8988T (cell line): ENCODE measurements around the gene ZNF574.
A peak's percentile ranks its signal among the peaks of the same experiment; 100 is the strongest.
"Not testable (repeated sequence)": the region's sequence is repeated elsewhere in the genome, so short reads cannot be mapped to it uniquely, and the experiment has no call there.

ENCODE experiments used
- DNase-seq: peaks from one replicate; pipeline ENCODE4 v3.0.0; 2011

The ZNF574 gene, protein sequence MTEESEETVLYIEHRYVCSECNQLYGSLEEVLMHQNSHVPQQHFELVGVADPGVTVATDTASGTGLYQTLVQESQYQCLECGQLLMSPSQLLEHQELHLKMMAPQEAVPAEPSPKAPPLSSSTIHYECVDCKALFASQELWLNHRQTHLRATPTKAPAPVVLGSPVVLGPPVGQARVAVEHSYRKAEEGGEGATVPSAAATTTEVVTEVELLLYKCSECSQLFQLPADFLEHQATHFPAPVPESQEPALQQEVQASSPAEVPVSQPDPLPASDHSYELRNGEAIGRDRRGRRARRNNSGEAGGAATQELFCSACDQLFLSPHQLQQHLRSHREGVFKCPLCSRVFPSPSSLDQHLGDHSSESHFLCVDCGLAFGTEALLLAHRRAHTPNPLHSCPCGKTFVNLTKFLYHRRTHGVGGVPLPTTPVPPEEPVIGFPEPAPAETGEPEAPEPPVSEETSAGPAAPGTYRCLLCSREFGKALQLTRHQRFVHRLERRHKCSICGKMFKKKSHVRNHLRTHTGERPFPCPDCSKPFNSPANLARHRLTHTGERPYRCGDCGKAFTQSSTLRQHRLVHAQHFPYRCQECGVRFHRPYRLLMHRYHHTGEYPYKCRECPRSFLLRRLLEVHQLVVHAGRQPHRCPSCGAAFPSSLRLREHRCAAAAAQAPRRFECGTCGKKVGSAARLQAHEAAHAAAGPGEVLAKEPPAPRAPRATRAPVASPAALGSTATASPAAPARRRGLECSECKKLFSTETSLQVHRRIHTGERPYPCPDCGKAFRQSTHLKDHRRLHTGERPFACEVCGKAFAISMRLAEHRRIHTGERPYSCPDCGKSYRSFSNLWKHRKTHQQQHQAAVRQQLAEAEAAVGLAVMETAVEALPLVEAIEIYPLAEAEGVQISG

DNA sequence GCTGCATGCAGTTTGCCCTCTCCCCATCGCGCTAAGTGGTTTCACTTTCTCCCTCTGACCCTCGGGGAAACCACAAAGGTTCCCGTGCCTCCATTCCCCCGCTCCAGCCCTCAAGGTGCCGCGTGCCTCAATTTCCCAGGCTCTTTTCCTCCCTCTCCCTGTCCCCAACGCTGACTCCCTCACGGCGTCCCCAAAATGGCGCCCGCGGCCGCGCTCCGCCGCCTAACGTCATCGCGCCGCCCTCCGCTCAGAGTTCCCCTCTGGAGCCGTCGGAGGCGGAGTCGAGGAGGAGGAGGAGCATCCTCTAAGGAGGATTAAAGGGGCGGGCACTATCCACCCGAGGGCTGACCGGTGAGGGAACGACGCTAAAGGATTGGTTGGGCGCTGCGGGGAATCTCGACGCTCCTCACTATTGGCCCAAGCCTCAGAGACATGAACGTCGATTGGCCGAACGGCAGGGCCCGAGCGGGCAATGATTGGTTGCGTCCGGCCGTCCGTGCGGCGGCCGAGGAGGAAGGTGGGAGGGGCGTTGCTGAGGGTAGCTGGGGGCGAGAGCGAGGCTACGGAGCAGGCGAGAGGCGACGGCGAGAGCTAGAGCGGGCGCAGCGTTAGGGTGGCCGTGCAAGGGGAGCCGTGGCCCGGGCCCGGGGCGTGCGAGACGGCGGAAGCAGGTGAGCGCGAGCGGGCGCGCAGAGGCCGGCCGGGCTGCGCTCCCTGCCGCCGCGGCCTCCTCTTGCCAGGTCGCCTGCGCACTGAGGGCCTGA, at the start of gene ZNF574:
ZNF574 (plus strand) TSS at position 551 of the 764 bp plus-strand sequence. CDS start 2,441 bp downstream, outside the sequence.
- peak; percentile 84 for DNase-seq

DNA sequence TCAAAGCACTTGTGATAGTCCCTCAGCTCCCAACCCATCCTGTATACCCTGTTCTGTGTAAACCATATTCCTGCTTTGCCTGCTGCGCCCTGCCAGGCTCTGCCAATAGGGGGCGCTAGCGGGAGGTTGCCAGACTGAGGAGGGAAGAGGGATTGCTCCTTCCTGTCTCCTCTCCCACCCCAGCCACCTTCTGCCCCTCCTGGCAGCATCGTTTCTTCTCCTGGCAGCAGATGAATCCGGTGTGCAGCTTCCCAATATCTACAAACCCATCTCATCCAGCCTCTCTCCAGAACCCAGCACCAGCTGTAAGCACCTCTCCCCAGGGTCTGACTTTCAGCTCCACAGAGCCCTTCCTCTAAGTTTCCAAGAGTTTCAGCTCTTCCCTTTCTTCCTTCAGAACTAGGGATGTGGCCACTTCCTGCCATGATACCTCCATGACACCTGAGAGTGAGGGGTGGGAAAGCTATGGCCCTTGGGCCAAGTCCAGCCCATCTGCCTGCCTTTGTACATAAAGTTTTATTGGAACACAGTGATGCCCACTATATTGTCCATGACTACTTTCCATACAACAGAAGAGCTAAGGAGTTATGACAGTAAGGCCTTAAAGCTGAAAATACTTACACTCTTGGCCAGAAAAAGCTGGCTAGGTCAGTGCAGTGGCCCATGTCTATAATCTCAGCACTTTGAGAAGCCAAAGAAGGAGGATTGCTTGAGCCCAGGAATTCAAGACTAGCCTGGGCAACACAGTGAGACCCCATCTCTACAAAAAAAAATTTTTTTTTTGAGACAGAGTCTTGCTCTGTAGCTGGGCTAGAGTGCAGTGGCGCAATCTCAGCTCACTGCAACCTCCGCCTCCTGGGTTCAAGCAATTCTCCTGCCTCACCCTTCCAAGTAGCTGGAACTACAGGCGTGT, 47.4 kb upstream of the ZNF574 start:
- no peak for DNase-seq

DNA sequence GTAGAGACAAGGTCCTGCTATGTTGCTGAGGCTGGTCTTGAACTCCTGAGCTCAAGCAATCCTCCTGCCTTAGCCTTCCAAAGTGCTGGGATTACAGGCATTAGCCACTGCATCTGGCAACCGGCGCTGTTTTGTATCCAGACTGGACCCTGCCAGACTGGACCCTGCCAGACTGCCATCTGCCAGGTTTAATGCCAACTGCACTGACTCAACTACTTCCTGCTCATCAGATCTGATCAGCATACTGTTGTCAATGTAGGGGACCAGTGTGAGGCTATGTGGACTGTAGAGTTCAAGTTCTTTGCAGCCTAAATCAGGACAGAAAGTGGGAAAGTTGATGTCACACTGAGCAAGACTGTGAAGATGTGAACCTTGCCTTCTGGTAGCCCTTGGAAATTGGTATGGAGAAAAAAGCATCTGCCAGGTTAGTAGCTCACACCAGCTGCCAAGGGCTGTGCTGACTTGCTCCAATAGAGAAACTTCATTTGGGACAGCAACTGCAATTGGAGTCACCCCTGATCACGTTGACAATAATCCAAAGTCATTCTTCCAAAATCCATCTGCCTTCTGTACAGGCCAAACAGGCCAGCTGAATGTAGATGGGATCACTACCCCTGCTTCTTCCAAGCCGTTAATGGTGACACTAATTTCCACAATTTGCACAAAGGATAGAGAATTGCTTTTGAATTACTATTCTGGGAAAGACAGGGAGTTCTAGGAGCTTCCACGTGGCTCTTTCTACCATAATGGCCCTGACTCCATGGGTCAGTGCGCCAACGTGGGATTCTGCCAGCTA, 45.1 kb upstream of the ZNF574 start:
- DNase-seq, result no peak

DNA sequence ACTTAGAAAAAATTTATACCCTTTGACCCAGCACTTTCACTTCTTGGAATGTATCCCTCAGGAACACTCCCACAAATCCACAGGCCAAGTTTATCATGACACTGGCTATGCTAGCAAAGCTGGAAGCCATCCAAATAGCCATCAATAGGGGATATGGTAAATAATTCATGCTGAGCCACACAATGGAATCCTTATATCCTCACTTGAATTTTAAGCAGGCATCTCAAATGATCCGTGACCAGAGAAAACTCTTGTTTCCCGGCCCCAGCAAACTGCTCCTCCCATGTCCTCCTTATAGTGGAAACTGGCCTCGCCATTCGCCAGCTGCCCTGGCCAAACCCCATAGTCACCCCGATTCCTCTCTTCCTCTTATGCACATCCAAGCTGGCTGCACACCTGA, 43.5 kb upstream of the ZNF574 start:
- DNase-seq, result no peak

DNA sequence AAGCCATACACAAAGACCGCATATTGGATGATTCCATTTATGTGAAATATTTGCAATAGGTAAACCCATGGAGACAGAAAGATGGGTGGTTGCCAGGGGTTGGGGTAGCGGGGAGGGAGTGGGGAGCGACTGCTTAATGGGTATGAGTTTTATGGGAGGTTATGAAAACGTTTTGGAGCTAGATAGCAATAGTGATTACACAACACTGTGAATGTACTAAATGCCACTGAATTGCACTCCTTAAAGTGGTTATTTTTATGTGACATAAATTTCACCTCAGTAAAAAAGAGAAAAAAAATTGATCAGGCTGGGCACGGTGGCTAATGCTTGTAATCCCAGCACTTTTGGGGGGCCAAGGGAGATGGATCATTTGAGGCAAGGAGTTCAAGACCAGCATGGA, 42.6 kb upstream of the ZNF574 start:
- no peak for DNase-seq

DNA sequence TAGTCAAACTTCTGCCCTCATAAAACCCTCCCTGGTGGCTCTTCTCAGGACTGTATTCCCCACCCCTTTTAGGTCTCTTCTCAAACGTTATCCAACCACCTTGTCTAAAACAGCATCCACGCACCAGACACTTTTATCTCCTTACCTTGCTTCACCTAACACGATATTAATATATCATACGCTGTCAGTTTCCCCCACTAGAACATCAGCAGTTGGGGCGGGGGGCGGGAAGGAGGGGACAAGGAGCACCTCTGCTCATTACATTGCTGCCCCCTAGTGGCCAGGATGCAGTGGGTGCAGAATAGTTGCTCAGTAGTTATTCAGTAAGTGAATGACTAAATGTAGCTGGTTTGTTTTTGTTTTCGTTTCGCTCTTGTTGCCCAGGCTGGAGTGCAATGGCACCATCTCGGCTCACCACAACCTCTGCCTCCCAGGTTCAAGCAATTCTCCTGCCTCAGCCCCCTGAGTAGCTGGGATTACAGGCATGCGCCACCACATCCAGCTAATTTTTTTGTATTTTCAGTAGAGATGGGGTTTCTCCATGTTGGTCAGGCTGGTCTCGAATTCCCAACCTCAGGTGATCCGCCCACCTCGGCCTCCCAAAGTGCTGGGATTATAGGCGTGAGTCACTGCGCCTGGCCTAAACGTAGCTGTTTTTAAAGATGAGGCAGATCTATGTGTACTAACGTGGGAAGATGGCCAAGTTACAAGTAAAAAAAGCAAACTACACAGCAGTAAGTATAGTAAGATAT, 41.1 kb upstream of the ZNF574 start:
- peak; percentile 52 for DNase-seq

DNA sequence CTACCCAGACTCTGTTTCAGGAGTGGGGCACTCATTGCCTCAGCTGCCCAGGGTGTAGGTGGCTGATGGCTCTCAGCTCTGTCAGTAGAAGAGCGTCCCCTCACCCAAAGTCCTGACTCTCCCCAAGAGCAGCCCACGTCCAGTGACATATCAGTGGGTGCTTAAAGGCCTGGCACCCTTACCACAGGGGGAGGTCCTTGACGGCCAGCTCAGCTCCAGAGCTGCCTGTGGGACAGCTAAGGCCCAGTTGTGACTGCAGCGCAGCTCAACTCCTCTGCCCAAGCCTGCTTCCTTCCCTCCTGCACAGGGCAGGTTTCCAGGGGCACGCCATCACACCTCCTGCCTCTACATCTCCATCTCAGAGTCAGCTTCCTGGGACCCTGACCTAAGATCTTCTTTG, 38.3 kb upstream of the ZNF574 start:
- no peak for DNase-seq

DNA sequence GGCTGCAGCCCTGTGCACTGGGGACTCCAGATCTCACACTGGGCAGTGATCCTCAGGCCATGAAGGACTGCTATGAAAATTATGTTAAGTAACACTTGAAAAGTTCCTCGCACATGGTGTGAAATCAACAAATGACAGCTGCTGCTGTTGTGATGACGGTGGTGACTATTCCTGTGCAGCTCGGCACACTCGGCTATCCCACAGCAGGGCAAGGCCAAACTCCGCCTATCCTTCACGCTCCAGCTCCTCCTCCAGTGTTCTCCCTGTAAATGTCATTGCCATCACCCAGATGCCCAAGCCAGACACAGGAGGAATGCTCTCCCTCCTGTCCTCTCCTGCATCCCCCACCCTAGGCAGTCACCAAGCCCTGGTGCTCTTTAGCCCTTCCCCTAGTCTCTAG, 37.3 kb upstream of the ZNF574 start:
- no peak for DNase-seq

DNA sequence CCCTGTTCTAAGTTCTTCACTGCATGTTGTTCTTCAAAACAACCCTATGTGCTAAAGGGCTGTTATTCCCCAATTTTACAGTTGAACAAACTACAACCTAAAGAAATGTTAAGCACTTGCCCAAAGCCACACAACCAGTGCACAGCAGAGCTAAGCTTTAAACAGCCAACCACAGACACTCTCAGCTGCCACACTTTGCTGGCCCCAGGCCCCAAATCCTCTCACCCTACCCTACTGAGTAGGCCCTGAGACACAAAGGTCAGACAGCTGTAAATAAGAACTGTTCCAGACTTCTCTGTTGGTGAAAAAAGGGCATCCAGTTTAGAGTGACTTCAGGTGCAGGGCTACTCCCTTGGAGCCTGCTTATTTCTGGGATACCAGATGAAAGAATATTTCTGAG, 35.9 kb upstream of the ZNF574 start:
- DNase-seq, result no peak

DNA sequence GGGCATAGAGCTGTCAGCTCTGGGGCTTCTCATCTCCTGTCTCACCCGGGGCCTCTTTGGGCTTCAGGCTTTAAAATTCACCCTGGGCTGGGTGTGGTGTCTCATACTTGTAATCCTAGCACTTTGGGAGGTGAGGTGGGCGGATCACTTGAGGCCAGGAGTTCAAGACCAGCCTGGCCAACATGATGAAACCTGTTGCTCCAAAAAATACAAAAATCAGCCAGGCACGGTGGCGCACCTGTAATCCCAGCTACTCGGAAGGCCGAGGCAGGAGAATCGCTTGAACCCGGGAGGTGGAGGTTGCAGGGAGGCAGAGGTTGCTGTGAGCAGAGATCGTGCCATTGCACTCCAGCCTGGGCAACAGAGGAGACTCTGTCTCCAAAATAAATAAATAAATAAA, 35.5 kb upstream of the ZNF574 start:
- DNase-seq, result not testable (repeated sequence)

DNA sequence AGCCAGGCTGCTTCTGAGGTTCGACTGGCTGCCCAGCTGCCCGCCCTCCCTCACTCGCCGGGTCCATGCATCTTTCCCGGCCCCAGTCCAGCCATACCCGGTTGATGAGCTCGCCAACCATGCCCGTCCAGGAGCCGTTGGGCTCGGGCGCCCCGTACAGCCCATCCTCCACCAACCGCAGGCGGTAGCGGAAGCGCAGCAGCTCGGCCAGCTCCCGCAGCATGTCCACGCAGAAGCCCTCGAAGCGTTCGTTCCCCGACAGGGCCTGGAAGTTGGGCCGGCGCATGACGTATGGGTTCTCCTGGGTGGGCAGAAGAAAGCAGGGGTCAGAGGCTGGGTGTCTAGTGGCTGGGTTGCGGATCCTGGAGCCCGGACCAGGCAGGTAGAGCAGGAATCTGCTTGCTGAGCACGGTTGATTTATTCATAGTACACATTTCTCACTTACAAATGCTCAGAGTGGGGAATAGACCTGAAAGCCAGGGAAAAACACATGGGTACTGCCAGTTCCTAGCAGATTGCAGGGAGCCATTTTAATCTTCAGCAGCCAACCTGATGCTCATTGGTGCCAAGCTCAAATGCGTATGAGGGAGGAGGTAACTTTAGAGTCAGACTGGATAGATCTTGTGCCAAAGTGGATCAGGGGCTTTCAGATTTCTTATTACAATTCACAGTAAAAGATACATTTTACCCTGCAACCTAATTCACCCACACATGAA, 33.4 kb upstream of the ZNF574 start:
- DNase-seq, result no peak

DNA sequence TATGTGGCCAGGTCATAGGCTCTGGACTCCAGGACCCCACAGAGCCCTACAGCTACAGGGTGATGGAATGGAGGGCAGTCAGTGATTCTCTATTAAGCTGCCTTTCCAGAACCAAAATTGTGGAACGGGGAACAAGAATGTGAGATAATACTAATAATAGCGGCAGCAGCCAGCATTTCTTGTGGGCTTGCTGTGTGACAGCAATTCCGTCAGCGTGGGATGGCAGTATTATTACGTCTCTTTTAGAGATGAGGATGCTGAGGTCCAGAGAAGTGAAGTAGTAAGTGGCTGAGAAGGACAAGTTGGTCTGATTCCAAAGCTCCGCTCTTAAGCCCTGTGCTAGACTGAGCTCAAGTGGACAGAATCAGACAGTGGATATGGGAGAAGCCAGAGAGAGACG, 30.4 kb upstream of the ZNF574 start:
- no peak for DNase-seq

DNA sequence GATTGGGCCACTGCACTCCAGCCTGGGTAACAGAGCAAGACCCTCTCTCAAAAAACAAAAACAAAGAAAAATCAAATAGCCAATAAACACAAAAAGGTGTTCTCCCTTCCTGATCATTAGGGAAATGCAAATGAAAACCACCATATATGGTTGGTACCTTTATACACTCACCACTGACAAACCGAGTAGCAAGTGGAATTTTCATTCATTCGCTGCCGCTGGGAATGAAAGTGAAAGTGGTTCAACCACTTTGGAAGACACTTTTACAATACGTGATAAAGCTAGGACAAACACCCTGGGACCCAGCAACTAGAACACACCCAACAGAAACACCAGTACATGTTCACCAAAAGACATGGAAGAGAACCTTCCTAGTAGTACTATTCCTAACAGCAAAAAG, 27.0 kb upstream of the ZNF574 start:
- DNase-seq, result no peak

DNA sequence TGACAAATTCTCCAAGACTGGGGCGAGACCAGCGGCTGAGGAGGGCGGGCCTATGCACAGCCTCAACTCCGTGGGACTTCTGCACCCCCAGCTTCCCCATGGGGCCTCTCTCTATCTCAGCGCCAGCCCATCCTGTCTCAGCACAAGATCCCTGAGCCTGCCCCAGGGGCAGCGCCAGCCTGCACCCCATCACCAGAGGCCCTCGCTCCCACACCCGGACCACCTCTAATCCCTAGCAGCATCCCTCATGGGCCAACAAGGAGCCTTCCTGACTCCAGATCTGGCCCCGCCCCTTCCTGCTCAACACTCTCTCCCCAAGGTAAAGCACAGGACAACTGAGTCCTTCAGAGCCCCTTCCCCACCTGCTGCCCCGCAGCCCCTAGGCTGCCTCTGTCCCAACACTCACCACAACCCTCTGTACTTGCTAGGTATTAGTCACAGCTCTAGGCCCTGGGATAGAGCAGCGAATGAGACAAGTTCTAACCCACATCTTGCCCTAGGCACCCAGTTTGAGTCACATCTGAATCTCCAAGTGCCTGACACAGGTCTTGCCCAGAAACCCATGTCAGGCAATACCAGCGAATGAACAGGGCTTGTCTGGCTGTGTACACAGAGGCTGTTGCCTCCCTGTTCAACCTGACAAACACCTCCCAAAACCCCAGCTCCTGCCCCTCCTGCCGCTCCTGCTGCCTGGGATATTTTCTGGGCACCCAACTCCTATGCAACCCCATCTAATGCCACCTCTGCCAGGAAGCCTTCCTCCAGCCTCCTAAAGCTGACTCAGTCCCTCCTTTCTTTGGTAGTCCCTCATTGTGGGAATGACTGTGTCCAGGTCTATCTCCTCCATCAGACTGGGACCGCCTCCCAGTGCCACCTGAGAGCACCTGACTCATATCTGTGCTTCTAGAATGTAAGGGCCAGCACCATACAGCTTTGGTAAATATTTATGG, 24.5 kb upstream of the ZNF574 start:
- no peak for DNase-seq

DNA sequence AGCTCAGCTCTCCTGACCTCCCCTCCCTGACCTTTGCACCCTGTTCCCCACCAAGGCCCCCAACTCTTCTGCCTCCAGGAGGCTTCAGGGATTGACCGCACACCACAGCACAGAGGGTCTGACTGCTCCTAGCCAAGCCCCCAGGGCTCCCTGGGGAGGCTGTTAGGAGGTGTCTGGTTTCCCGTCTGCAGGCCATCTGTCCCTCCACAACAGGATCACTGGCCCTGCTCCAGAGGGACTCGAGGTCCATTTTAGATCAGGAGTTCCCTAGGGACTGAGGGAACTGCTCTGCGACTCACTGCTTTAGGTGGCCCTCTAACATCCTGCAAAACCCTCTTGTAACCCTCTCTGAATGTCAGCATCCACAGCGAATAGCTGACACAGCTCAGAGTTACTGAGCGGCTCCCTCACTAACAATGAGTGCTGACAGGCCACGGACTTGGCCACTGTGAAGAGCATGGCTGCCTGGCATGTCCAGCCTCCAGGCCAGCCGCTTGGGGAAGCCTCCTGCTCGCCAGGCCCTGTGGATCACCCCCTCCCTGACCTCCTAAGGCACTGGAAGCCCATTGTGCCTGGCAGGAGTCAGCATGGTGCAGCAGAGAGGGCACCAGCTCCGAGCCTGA, 23.6 kb upstream of the ZNF574 start:
- DNase-seq, result no peak

DNA sequence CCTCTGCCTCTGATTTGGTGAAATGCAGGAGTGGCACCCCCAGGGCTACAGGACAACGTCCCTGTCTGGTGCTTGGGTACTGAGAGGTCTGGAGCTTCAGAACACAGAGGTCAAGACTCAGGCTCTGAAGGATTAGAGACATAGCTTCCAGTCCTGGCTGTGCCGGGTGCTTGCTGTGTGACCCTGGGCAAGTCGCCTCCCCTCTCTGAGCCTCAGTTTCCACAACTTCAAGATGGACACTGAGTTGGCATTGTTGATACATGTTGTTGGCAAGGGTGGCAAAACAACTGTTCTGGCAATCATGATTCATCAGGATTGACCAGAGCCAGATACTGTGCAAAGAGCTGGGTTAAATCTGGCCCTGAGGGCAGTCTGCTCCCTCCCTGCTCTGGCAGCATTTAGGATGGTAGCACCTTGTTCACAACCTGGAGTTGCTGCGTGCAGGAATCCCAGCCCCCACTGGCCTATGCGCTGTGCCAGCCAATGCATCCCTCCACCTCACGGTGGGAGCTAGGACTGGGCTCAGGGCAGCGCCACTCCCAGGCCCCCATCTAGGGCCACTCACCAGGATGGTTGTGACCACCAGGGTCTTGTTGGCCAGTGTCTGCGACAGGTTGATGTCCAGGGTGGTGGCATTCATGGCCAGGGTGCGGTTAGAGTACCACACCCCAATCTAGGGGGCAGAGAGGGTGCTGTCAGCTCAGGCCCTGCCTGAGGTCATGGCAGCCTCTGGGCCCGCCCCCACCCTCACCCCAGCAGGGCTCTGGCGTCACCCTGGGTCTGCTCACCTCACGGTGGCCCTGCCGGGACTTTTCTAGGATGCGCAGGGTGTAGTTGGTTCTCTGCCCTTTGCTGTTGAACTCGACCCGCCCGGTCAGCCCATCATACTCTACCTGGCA, 22.7 kb upstream of the ZNF574 start:
- no peak for DNase-seq

DNA sequence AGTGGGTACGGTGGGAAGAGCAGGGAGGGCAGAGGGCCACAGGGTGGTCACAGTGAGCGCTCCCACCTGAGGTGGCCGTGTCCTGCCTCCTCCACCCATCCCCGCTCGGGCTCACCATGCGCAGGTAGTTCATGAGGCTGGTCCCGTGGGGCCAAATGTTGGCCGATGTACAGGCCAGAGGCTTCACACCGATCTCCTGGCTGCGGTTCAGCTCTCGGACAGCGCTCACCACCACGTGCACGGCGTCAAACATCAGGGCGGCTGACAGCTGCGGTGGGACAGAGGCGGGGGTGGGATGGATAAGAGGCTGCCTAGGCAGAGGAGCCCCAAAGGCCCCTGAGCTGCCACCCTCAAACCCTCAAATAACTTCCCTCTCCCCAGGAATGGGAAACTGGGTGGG, 21.8 kb upstream of the ZNF574 start:
- no peak for DNase-seq
